HepG2 (cell line): ENCODE measurements around the gene ATIC. TPM values are rescaled to one million over a fixed set of nuclear protein-coding genes. Genes with fewer than 3 reads are reported as not detected.

Source experiments
- ATAC-seq: fragments of 200-7000 bp; cut with Tn5 transposase; 3 replicates; pipeline ENCODE4 v1.9.1; 2020; ENCODE audit warnings: mild to moderate bottlenecking, moderate library complexity
- BruUV-seq: library from RNA; stranded (reverse); fragments of 400-500 nt; replicated peaks from 2 replicates; lab custom pipeline; 2021; lab: Mats Ljungman, UMichigan
- CTCF ChIA-PET: fragments of 300-600 bp; formaldehyde crosslinking; extraction: SDS; loops from one replicate; lab custom pipeline; 2021; ENCODE audit warnings: low total read pairs, inconsistent platforms, low intra/inter-chr PET ratio; lab: Yijun Ruan, JAX
- POLR2A ChIA-PET: fragments of 350-600 bp; sonication (Branson Sonifier 250); formaldehyde crosslinking; loops from one replicate; lab custom pipeline; 2020; ENCODE audit warnings: antibody characterized with exemption, inconsistent platforms; lab: Yijun Ruan, JAX
- DNase-seq: peaks from one replicate; pipeline ENCODE4 v3.0.0-alpha.2; 2015; ENCODE audit warnings: low spot score
- FAIRE-seq: peaks from 3 replicates; lab custom pipeline; 2011; peaks lifted over from hg19 to GRCh38; lab: Jason Lieb, UNC
- H2AFZ ChIP-seq: one replicate; pipeline ENCODE4 v1.6.1; 2011; ENCODE audit warnings: low read length, inconsistent platforms
- H3K27ac ChIP-seq: fragments of 300-600 bp; 3 replicates; pipeline ENCODE4 v1.8.0; 2011; ENCODE audit warnings: mixed run types, mild to moderate bottlenecking, mixed read lengths, low read length, inconsistent platforms; ENCODE audit not compliant: insufficient read depth; ENCODE audit errors: extremely low read length
- H3K27me3 ChIP-seq, 2 experiments: fragments of 200-600 bp in 1 of 2; 2 replicates in 1 of 2; 3 replicates in 1 of 2; pipeline versions ENCODE4 v1.6.0 to v1.8.0; 2011; ENCODE audit warnings: low read length in 2 of 2, mild to moderate bottlenecking in 2 of 2, moderate library complexity in 2 of 2, inconsistent platforms in 1 of 2; ENCODE audit not compliant: insufficient read depth in 2 of 2, control insufficient read depth in 1 of 2
- H3K36me3 ChIP-seq, 2 experiments: fragments of 200-600 bp in 1 of 2; replicated peaks in 1 of 2; 2 replicates in 1 of 2; 3 replicates in 1 of 2; pipeline versions ENCODE4 v1.5.1 to v1.8.0; 2011; ENCODE audit warnings: low read length in 2 of 2, inconsistent platforms in 1 of 2; ENCODE audit not compliant: insufficient read depth in 2 of 2, control insufficient read depth in 1 of 2
- H3K4me1 ChIP-seq: 2 replicates; pipeline ENCODE4 v1.5.1; 2012; ENCODE audit warnings: low read length, inconsistent platforms; ENCODE audit not compliant: insufficient read depth
- H3K4me2 ChIP-seq: 2 replicates; pipeline ENCODE4 v1.6.0; 2011; ENCODE audit warnings: low read depth, low read length, inconsistent platforms
- H3K4me3 ChIP-seq, 3 experiments: fragments of 200-600 bp in 1 of 3; sonication (generic), shearing (Covaris generic) in 1 of 3; replicated peaks in 1 of 3; 2 replicates each; pipeline ENCODE4 v1.5.1; 2011 to 2016; ENCODE audit warnings: low read length in 3 of 3, inconsistent platforms in 2 of 3, low read depth in 2 of 3, mild to moderate bottlenecking in 2 of 3, control low read depth in 1 of 3, mixed read lengths in 1 of 3; ENCODE audit not compliant: insufficient read depth in 1 of 3
- H3K79me2 ChIP-seq: one replicate; pipeline ENCODE4 v1.6.1; 2011; ENCODE audit warnings: low read length, inconsistent platforms; ENCODE audit not compliant: insufficient read depth
- H3K9ac ChIP-seq: 2 replicates; pipeline ENCODE4 v1.6.0; 2011; ENCODE audit warnings: mild to moderate bottlenecking, low read depth, low read length, inconsistent platforms; ENCODE audit not compliant: insufficient read depth
- H3K9me3 ChIP-seq: 2 replicates; pipeline ENCODE4 v1.5.1; 2012; ENCODE audit warnings: mild to moderate bottlenecking, low read length
- H4K20me1 ChIP-seq: 2 replicates; pipeline ENCODE4 v1.6.0; 2011; ENCODE audit warnings: inconsistent platforms, mild to moderate bottlenecking, low read length, moderate library complexity; ENCODE audit not compliant: insufficient read depth
- ARID2 ChIP-seq: sonication (generic); formaldehyde crosslinking; IDR thresholded peaks from 2 replicates; pipeline ENCODE4 v1.8.1; 2022; ENCODE audit warnings: mild to moderate bottlenecking, missing genetic modification reagents, borderline replicate concordance
- HMG20B ChIP-seq: conservative IDR thresholded peaks from 2 replicates; pipeline ENCODE4 v1.6.1; 2016; ENCODE audit warnings: missing genetic modification reagents, missing compliant biosample characterization
- IRX3 ChIP-seq: sonication (generic); formaldehyde crosslinking; IDR thresholded peaks from 2 replicates; pipeline ENCODE4 v1.8.1; 2023; ENCODE audit warnings: mild to moderate bottlenecking, low read depth, missing genetic modification reagents, borderline replicate concordance
- MXD4 ChIP-seq: IDR thresholded peaks from 2 replicates; pipeline ENCODE4 v1.6.1; 2016; ENCODE audit warnings: mild to moderate bottlenecking, missing biosample characterization, missing genetic modification reagents
- NAIF1 ChIP-seq: sonication (generic); formaldehyde crosslinking; IDR thresholded peaks from 2 replicates; pipeline ENCODE4 v1.5.0; 2020; ENCODE audit warnings: mild to moderate bottlenecking, missing genetic modification reagents, borderline replicate concordance
- POLR2AphosphoS2 ChIP-seq: IDR thresholded peaks from 2 replicates; pipeline ENCODE4 v1.6.1; 2011; ENCODE audit warnings: low read depth, low read length, improper control_type of control experiment
- PRMT3 ChIP-seq: sonication (generic); formaldehyde crosslinking; IDR thresholded peaks from 2 replicates; pipeline ENCODE4 v1.8.1; 2022; ENCODE audit warnings: low read depth, mild to moderate bottlenecking, moderate library complexity, missing genetic modification reagents, borderline replicate concordance
- RBM22 ChIP-seq: fragments of 200-400 bp; formaldehyde crosslinking; optimal IDR thresholded peaks from 2 replicates; pipeline ENCODE3; 2017; ENCODE audit warnings: mild to moderate bottlenecking, low read length, moderate library complexity
- SAFB2 ChIP-seq: sonication (generic); formaldehyde crosslinking; IDR thresholded peaks from 2 replicates; pipeline ENCODE4 v1.5.1; 2020; ENCODE audit warnings: missing genetic modification reagents, low read depth, mild to moderate bottlenecking, borderline replicate concordance
- ZNF142 ChIP-seq: sonication (generic); formaldehyde crosslinking; IDR thresholded peaks from 2 replicates; pipeline ENCODE4 v1.4.0; 2020; ENCODE audit warnings: missing genetic modification reagents
- ZNF264 ChIP-seq: sonication (generic); formaldehyde crosslinking; IDR thresholded peaks from 2 replicates; pipeline ENCODE4 v1.4.0; 2020; ENCODE audit warnings: missing genetic modification reagents
- WGBS: methylation state at CpG from one replicate; pipeline ENCODE4 v1.1.6; 2017; ENCODE audit warnings: low lambda C conversion rate; 5-methylcytosine and 5-hydroxymethylcytosine counted together
- in situ Hi-C: cut with HindIII; loops from 2 replicates; pipeline ENCODE4 v1.10.0; 2017; ENCODE audit warnings: low pct_unique_long_range_greater_than_20kb; ENCODE audit not compliant: extremely low pct_ligation_motif_present
- intact Hi-C: fragments of 100-400 bp; cut with micrococcal nuclease; formaldehyde crosslinking; loops from one replicate; pipeline ENCODE4 v1.10.0; 2022; ENCODE audit not compliant: unreplicated experiment
- polyA plus RNA-seq, 8 experiments: library from polyadenylated mRNA; depleted of rRNA in 3 of 8; stranded (reverse) in 7 of 8; unstranded in 1 of 8; fragments of >200 nt; fragmentation: Illumina TruSeq in 4 of 8; extraction: Trizol in 4 of 8; gene quantifications; 2 replicates each; pipeline versions ENCODE4 v1.2.1 to v1.2.3, GENCODE V29; 2011 to 2016; ENCODE audit warnings: low read depth in 4 of 8, missing spikeins in 1 of 8, mixed read lengths in 1 of 8; ENCODE audit not compliant: insufficient read depth in 1 of 8
- total RNA-seq, 5 experiments: library from RNA; depleted of rRNA; stranded (reverse); fragments of >200 nt; fragmentation: Illumina TruSeq; extraction: Trizol; gene quantifications; 2 replicates each; pipeline ENCODE4 v1.2.3, GENCODE V29; 2016; ENCODE audit warnings: low read depth in 1 of 5
- TF ChIP-seq, protein P1 (sequence below): sonication (generic); formaldehyde crosslinking; conservative IDR thresholded peaks from 2 replicates; pipeline ENCODE4 v1.4.0; 2020; ENCODE audit warnings: missing genetic modification reagents
- TF ChIP-seq, protein P2 (sequence below): sonication (generic); formaldehyde crosslinking; IDR thresholded peaks from 2 replicates; pipeline ENCODE4 v1.4.0; 2020; ENCODE audit warnings: missing genetic modification reagents

The ATIC gene
- total and polyA plus RNA-seq, 2 of the 13 experiments (the other 11 are each of a cell fraction or from before 2014, with no cell fraction given), result 89.8 to 146 TPM

GRCh38 chr2:215382011-215382410 is 70.2 kb downstream of the ATIC start:
- Histone ChIP-seq H2AFZ (no peak overlapping the region), H4K20me1 (peaks cover 19% of the 10 kb centered on the region), H3K9ac (no peak overlapping the region), H3K9me3 (no peaks in the 10 kb centered on the region), H3K4me2 (no peak overlapping the region), H3K4me1 (no peaks in the 10 kb centered on the region), H3K27me3 (no peaks in the 10 kb centered on the region), H3K27ac (no peak overlapping the region), H3K4me3 (no peak overlapping the region), H3K36me3 (peaks cover 55 to 90% of the 10 kb centered on the region in 2 experiments), H3K79me2 (no peaks in the 10 kb centered on the region)
- BruUV-seq, result no TSS peak
- ATAC-seq (peak; percentile 4; the same call in 2 of the 3 replicates), DNase-seq (no peak), FAIRE-seq (no peak)
- in situ Hi-C loops (no loop called here), intact Hi-C loops (no loop called here)
- 97% methylated on average over 7 of the region's 7 CpGs for WGBS
- ChIA-PET POLR2A (interaction anchor here (1.0 kb wide), 1 partner anchor 11 kb away, joined by 3 read pairs; no protein-coding TSS in a partner anchor), CTCF (no interaction called here)
- TF ChIP-seq PRMT3 (CRISPR knock-in tag) (no peak), POLR2AphosphoS2 (0 out of 2 replicates have a peak, but pooled peaks have one; percentile 24), ZNF264 (no peak), SAFB2 (CRISPR knock-in tag) (no peak), ZNF142 (CRISPR knock-in tag) (peak; percentile 47; the same call in 1 of the 2 replicates), NAIF1 (no peak), HMG20B (CRISPR knock-in tag) (no peak), ARID2 (0 out of 2 replicates have a peak, but pooled peaks have one; percentile 27), IRX3 (no peak), RBM22 (peak; percentile 98), MXD4 (CRISPR knock-in tag) (no peak)
- TF ChIP-seq, protein P1, sequence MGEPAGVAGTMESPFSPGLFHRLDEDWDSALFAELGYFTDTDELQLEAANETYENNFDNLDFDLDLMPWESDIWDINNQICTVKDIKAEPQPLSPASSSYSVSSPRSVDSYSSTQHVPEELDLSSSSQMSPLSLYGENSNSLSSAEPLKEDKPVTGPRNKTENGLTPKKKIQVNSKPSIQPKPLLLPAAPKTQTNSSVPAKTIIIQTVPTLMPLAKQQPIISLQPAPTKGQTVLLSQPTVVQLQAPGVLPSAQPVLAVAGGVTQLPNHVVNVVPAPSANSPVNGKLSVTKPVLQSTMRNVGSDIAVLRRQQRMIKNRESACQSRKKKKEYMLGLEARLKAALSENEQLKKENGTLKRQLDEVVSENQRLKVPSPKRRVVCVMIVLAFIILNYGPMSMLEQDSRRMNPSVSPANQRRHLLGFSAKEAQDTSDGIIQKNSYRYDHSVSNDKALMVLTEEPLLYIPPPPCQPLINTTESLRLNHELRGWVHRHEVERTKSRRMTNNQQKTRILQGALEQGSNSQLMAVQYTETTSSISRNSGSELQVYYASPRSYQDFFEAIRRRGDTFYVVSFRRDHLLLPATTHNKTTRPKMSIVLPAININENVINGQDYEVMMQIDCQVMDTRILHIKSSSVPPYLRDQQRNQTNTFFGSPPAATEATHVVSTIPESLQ (CRISPR knock-in tag), result no peak
- TF ChIP-seq, protein P2, sequence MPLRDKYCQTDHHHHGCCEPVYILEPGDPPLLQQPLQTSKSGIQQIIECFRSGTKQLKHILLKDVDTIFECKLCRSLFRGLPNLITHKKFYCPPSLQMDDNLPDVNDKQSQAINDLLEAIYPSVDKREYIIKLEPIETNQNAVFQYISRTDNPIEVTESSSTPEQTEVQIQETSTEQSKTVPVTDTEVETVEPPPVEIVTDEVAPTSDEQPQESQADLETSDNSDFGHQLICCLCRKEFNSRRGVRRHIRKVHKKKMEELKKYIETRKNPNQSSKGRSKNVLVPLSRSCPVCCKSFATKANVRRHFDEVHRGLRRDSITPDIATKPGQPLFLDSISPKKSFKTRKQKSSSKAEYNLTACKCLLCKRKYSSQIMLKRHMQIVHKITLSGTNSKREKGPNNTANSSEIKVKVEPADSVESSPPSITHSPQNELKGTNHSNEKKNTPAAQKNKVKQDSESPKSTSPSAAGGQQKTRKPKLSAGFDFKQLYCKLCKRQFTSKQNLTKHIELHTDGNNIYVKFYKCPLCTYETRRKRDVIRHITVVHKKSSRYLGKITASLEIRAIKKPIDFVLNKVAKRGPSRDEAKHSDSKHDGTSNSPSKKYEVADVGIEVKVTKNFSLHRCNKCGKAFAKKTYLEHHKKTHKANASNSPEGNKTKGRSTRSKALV, result no peak
